Activated CD4-positive, alpha-beta T cell treated with anti-CD3 and anti-CD28 coated beads for 4 hours (primary cell): ENCODE data around the gene BLNK.
"Not testable (repeated sequence)": the region's sequence is repeated elsewhere in the genome, so short reads cannot be mapped to it uniquely, and the experiment has no call there.

Source experiments
- DNase-seq, 2 donors: peaks; one replicate each; pipeline ENCODE4 v3.0.0-alpha.2; 2020

The BLNK gene

GRCh38 chr10:96218826-96219225, 52.5 kb downstream of the BLNK start:
- no peak for DNase-seq

DNA sequence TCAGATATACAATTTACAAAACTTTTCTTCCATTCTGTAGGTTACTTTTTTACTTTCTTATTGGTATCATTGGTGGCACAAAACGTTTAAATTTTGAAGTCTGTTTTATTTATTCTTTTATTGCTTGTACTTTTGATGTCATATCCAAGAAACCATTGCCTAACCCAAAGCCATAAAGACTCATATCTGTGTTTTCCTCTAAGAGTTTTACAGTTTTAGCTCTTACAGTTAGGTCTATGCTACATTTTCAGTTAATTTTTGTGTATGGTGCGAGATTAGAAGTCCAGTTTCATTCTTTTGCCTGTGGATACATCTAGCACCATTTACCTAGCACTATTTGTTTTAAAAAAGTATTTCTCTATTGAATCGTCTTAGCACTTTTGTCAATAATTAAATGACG, 53.7 kb downstream of the BLNK start:
- no peak for DNase-seq

DNA sequence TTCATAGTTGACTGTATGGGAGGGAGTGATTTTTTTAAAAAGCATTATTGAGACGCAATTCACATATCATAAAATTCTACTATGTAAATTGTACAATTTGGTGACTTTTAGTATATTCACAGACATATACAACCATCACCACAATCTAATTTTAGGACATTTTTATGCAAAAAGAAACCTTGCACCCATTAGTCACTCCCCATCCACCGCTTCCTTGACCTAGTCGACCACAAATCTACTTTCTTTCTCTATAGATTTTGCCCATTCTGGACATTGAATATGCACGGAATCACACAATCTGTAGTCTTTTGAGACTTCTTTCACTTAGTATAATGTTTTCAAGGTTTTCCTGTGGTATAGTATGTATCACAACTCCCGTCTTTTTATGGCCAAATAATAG, 54.6 kb downstream of the BLNK start:
- no peak for DNase-seq

DNA sequence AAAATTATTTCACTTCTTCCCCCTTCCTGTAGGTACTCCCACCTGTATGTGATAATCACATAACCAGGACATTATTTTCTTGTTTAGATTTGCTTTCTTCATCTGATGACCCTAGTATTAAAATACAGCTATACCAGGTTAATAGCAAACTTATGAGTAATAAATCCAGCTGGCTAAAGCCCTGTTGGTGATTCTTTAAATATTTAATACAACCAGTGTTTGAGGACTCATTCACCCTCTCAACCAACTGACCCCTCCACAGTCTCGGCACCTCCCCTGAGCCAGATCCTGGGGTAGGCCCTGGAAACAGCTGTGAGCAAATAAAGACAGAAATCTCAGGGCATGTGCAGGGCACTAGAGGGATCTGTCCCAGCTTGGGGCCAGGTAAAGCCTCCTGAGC, 58.5 kb downstream of the BLNK start:
- no peak for DNase-seq

DNA sequence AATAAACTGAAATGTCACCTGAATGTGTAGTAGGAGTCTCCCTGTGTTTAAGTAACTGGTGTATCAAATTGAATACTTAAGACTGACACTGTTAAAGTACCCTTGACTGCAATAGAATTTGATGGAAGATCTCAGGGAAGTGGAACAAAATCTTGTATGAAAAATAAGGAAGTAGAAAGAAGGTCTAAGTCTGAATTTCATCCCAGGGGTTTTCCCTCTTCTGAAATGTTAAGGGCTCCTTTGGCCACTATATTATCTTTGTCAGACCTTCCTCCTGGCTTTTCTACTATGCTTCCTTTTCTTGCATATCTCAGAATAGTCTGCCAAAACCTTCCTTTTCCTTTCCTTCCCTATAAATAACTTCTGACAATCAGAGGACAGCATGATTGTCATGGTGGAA, 59.6 kb downstream of the BLNK start:
- DNase-seq, result no peak

- DNase-seq, result no peak
Observed at GRCh38 chr10:96208946-96209345, 62.4 kb downstream of the BLNK start.

DNA sequence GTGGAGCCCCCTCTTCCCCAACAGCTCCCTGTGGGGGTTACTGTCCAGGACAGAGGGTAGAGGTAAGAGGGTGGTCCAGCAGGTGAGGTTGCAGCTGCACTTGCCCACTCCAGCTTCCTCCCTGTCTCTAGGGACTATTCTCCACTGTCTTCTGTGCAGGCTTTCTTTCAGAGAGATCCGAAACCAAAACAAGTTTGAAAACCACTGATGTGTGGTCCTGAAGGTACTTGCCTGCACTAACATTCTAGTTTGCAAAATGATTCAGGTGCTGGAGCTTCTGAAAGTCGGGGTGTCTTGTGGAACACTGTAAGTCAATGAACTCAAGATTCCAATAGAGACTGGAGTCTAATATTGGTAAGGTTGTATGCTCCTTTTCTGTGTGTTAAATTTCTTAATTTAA, 63.1 kb downstream of the BLNK start:
- no peak for DNase-seq

DNA sequence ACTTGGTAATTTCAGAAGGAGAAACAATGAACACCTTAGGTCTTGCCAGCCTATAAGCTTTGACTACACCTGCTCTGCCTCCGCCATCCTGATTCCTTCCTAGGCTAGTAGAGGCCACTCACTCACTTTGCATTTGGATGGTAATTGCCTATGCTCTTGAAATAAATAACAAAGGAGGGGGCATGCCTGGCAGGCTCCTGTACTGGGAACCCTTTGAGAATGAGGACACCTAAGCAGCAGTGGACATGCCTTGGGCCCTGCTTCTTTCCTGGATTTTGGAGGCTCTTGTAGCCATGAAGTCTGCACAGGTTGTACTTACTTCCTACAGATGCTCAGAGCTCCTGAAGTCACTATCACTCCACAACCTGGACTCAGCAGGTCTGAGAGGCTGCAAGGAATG, 65.8 kb downstream of the BLNK start:
- DNase-seq, result no peak

GRCh38 chr10:96201525-96201924, 69.8 kb downstream of the BLNK start:
- DNase-seq, result no peak

GRCh38 chr10:96189505-96189904, 81.9 kb downstream of the BLNK start:
- DNase-seq, result not testable (repeated sequence)

GRCh38 chr10:96188916-96189315, 82.5 kb downstream of the BLNK start:
- DNase-seq, result no peak

GRCh38 chr10:96188421-96188820, 82.9 kb downstream of the BLNK start:
- DNase-seq, result no peak

GRCh38 chr10:96176985-96177384, 94.4 kb downstream of the BLNK start:
- DNase-seq, result no peak

- DNase-seq, result no peak
Observed at GRCh38 chr10:96172666-96173065, 98.7 kb downstream of the BLNK start.

DNA sequence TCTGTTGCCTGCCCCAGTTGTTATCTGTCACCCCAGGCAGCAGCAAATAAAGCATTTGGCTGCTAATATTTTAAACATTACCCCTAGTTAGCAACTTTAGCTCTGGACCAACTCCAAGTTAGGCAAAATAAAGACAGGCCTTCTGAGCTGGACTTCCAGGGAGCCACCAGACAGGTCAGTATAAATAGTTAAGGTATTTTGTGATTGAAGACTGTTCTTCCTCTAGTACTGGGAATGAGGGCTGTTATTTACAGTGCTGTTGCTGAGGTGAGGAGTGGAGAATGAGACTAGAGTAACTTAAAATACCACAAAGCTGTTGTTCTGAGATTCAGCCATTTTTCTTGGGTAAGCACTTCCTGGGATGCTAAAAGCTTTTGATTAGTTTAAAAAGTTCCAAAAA, 101.1 kb downstream of the BLNK start:
- no peak for DNase-seq

- DNase-seq, result no peak
Observed at GRCh38 chr10:96168546-96168945, 102.8 kb downstream of the BLNK start.

- DNase-seq, result no peak
Observed at GRCh38 chr10:96165726-96166125, 105.6 kb downstream of the BLNK start.

GRCh38 chr10:96153070-96153469, 118.3 kb downstream of the BLNK start:
- DNase-seq, result no peak

GRCh38 chr10:96152437-96152836, 118.9 kb downstream of the BLNK start:
- no peak for DNase-seq
